ENCODE measurements around the gene GPR137B.

GRCh38 chr1:236142253-236143103 is at the start of gene GPR137B:
- no peak for TF ChIP-seq REST (IDR thresholded peaks at IDR 0.05; ENCODE audit: unreplicated experiment)
- no peak for TF ChIP-seq JUNB (IDR thresholded peaks at IDR 0.05; ENCODE audit: unreplicated experiment)
- TF ChIP-seq CTCF (conservative IDR thresholded peaks at IDR 0.05; ENCODE audit: low read depth in 2 of 2) = no peak
- TF ChIP-seq POLR2AphosphoS5 (IDR thresholded peaks at IDR 0.05; ENCODE audit: low read depth) = peak; percentile 43; the same call in 1 of the 2 replicates
- TF ChIP-seq EZH2phosphoT487 (IDR thresholded peaks at IDR 0.05; ENCODE audit: unreplicated experiment) = no peak
- no peak for TF ChIP-seq EZH2 (IDR thresholded peaks at IDR 0.05; ENCODE audit: low read depth, unreplicated experiment)
- no peak for TF ChIP-seq CREB1 (CRISPR knock-in tag; IDR thresholded peaks at IDR 0.05; ENCODE audit: low read depth)
- TF ChIP-seq ZNF462 (CRISPR knock-in tag; IDR thresholded peaks at IDR 0.05) = no peak
